Astrocyte (in vitro differentiated cells and primary cell): ENCODE data around the gene AP1M1. TPM values are rescaled to one million over a fixed set of nuclear protein-coding genes. Genes with fewer than 3 reads are reported as not detected.
A peak's percentile ranks its signal among the peaks of the same experiment; 100 is the strongest.

ENCODE experiments used
- DNase-seq: peaks from one replicate; pipeline ENCODE4 v3.0.0-alpha.2; 2010; ENCODE audit warnings: low read depth
- FAIRE-seq: peaks from 2 replicates; lab custom pipeline; 2011; peaks lifted over from hg19 to GRCh38; lab: Jason Lieb, UNC
- H2AFZ ChIP-seq: 2 replicates; pipeline ENCODE4 v1.6.0; 2012; ENCODE audit warnings: low read depth, low read length, inconsistent platforms
- H3K27ac ChIP-seq: 2 replicates; pipeline ENCODE4 v1.5.1; 2011; ENCODE audit warnings: low read depth, low read length, inconsistent platforms
- H3K27me3 ChIP-seq: 2 replicates; pipeline ENCODE4 v1.6.0; 2011; ENCODE audit warnings: low read length, inconsistent platforms; ENCODE audit not compliant: insufficient read depth
- H3K36me3 ChIP-seq: 2 replicates; pipeline ENCODE4 v1.5.1; 2011; ENCODE audit warnings: low read length, inconsistent platforms; ENCODE audit not compliant: insufficient read depth
- H3K4me1 ChIP-seq: 2 replicates; pipeline ENCODE4 v1.5.1; 2011; ENCODE audit warnings: low read length, inconsistent platforms; ENCODE audit not compliant: insufficient read depth
- H3K4me2 ChIP-seq: 2 replicates; pipeline ENCODE4 v1.6.0; 2012; ENCODE audit warnings: low read length, inconsistent platforms
- H3K4me3 ChIP-seq: 2 replicates; pipeline ENCODE4 v1.5.1; 2011; ENCODE audit warnings: low read depth, mild to moderate bottlenecking, low read length, inconsistent platforms; ENCODE audit not compliant: insufficient read depth
- H3K79me2 ChIP-seq: 2 replicates; pipeline ENCODE4 v1.6.0; 2012; ENCODE audit warnings: mild to moderate bottlenecking, low read length, inconsistent platforms; ENCODE audit not compliant: insufficient read depth
- H3K9ac ChIP-seq: 2 replicates; pipeline ENCODE4 v1.6.0; 2012; ENCODE audit warnings: mild to moderate bottlenecking, low read length, inconsistent platforms
- H3K9me3 ChIP-seq: 2 replicates; pipeline ENCODE4 v1.5.1; 2012; ENCODE audit warnings: low read depth, mild to moderate bottlenecking, low read length, inconsistent platforms; ENCODE audit not compliant: insufficient read depth
- H4K20me1 ChIP-seq: 2 replicates; pipeline ENCODE4 v1.6.0; 2012; ENCODE audit warnings: low read length, inconsistent platforms; ENCODE audit not compliant: insufficient read depth
- H3K27ac Mint-ChIP-seq: one replicate; pipeline ENCODE4 v1.8.0; 2021; ENCODE audit warnings: mild to moderate bottlenecking, mixed read lengths; ENCODE audit not compliant: unreplicated experiment
- H3K27me3 Mint-ChIP-seq: one replicate; pipeline ENCODE4 v1.8.0; 2021; ENCODE audit warnings: low read depth, mixed read lengths; ENCODE audit not compliant: unreplicated experiment
- H3K36me3 Mint-ChIP-seq: one replicate; pipeline ENCODE4 v1.8.0; 2021; ENCODE audit warnings: low read depth, mixed read lengths; ENCODE audit not compliant: unreplicated experiment
- H3K4me1 Mint-ChIP-seq: one replicate; pipeline ENCODE4 v1.8.0; 2021; ENCODE audit warnings: low read depth, mixed read lengths; ENCODE audit not compliant: unreplicated experiment
- H3K4me3 Mint-ChIP-seq: one replicate; pipeline ENCODE4 v1.8.0; 2021; ENCODE audit warnings: mild to moderate bottlenecking, moderate library complexity, mixed read lengths; ENCODE audit not compliant: unreplicated experiment
- H3K9me3 Mint-ChIP-seq: one replicate; pipeline ENCODE4 v1.8.0; 2021; ENCODE audit warnings: mild to moderate bottlenecking, mixed read lengths; ENCODE audit not compliant: unreplicated experiment
- EZH2 ChIP-seq: IDR thresholded peaks from 2 replicates; pipeline ENCODE4 v1.6.1; 2012; ENCODE audit warnings: mild to moderate bottlenecking, low read length, inconsistent platforms; ENCODE audit not compliant: insufficient read depth
- total RNA-seq: library from RNA; stranded (reverse); gene quantifications from 2 replicates; pipeline ENCODE4 v1.2.1, GENCODE V29; 2021
- TF ChIP-seq, protein P1 (sequence below): IDR thresholded peaks from 2 replicates; pipeline ENCODE4 v1.5.1; 2011; ENCODE audit warnings: low read depth, mild to moderate bottlenecking, inconsistent platforms, low read length, moderate library complexity; ENCODE audit not compliant: insufficient read depth

AP1M1 gene
- total RNA-seq, 1 donor from 2014 or later, result 87.6 TPM

DNA sequence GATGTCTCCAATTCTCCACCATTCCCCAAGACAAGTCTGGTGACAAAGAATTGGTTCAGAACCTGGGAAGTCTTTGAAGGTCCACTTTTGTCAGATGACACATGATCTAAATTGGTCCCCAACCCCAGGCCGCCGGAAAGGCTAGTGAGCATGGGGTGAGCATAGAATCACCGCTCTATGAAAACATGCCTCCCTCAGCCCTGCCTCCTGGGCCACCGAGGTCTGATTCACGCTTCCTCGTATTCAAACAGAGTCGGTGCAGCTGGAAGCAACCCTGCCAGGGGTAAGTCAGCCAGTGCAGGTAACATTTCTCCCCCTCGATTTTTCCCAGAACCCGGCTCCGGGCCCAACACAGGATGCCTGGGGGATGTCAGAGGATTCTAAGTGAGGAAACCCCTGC, 93.0 kb downstream of the AP1M1 start:
- Mint-ChIP-seq H3K36me3 (no peaks in the 10 kb centered on the region), H3K27ac (no peak overlapping the region), H3K4me1 (peaks cover 2% of the 10 kb centered on the region), H3K27me3 (peaks cover 19% of the 10 kb centered on the region), H3K4me3 (no peak overlapping the region), H3K9me3 (no peaks in the 10 kb centered on the region)
- TF ChIP-seq, protein P1, sequence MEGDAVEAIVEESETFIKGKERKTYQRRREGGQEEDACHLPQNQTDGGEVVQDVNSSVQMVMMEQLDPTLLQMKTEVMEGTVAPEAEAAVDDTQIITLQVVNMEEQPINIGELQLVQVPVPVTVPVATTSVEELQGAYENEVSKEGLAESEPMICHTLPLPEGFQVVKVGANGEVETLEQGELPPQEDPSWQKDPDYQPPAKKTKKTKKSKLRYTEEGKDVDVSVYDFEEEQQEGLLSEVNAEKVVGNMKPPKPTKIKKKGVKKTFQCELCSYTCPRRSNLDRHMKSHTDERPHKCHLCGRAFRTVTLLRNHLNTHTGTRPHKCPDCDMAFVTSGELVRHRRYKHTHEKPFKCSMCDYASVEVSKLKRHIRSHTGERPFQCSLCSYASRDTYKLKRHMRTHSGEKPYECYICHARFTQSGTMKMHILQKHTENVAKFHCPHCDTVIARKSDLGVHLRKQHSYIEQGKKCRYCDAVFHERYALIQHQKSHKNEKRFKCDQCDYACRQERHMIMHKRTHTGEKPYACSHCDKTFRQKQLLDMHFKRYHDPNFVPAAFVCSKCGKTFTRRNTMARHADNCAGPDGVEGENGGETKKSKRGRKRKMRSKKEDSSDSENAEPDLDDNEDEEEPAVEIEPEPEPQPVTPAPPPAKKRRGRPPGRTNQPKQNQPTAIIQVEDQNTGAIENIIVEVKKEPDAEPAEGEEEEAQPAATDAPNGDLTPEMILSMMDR, result no peak
- TF ChIP-seq EZH2, result no peak
- DNase-seq (no peak), FAIRE-seq (no peak)
- Histone ChIP-seq H4K20me1 (no peaks in the 10 kb centered on the region), H3K79me2 (no peaks in the 10 kb centered on the region), H3K9me3 (peaks cover 2% of the 10 kb centered on the region), H3K4me2 (no peak overlapping the region), H3K27ac (no peak overlapping the region), H3K9ac (no peak overlapping the region), H3K27me3 (peaks cover 19% of the 10 kb centered on the region), H3K4me1 (peaks cover 24% of the 10 kb centered on the region), H2AFZ (no peak overlapping the region), H3K4me3 (no peak overlapping the region), H3K36me3 (no peaks in the 10 kb centered on the region)

DNA sequence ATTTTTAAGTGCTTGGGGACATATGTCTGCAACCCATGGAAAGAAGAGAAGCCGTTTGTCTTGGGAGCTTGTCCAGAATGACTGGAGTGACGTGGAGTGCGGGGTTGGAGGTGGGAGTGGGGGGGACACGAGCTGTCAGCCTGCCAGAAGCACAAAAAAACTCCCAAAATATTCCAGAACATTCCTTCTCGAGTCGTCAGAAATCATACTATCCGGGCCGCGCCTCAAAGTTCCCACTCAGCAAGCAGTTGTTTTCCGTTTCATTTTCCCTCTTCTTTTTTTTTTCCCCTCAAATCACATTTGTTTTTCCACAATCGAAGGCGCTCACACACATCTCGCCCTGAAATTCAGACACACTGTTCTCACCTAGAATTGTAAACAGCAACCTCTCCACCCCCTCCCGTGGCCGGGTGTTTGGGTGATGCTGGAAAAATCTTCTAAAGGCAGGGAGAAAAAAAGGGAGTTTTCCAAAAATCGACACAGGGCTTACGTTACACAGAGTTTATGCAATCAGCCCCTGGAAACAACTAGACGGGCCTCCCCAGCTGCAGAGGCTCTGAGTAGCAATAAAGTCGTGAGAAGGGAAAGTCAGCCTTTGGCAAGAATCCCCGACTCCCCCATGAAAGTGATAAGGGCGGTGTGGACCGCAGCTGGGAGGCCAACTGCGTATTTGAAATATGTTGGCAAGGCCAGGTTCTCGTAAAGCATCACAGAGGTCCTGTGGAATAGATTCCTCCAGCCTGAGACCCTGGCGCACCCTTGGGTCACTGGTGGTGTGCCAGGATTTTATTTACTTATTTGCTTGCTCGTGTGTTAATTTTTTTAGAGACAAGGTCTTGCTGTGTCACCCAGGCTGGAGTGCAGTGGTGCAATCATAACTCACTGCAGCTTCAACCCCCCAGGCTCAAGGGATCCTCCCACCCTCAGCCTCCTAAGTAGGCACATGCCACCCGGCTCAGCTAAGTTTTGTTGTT, 95.7 kb downstream of the AP1M1 start:
- FAIRE-seq, result no peak
- Histone ChIP-seq H3K9ac (peak overlapping the region; percentile 85), H3K4me1 (peaks cover 19% of the 10 kb centered on the region), H3K9me3 (peaks cover 2% of the 10 kb centered on the region), H3K27me3 (peaks cover 3% of the 10 kb centered on the region), H3K4me2 (peak overlapping the region; percentile 83), H4K20me1 (no peaks in the 10 kb centered on the region), H3K27ac (peak overlapping the region; percentile 92), H2AFZ (no peak overlapping the region), H3K79me2 (no peaks in the 10 kb centered on the region), H3K4me3 (peak overlapping the region; percentile 34), H3K36me3 (no peaks in the 10 kb centered on the region)
- H3K27ac Mint-ChIP-seq, result no peak overlapping the region
- DNase-seq, result peak; percentile 96
- peaks cover 11% of the 10 kb centered on the region for H3K27me3 Mint-ChIP-seq
- H3K4me1 Mint-ChIP-seq, result peaks cover 2% of the 10 kb centered on the region
- no peak for TF ChIP-seq EZH2
- TF ChIP-seq, protein P1, result no peak
- H3K9me3 Mint-ChIP-seq, result peaks cover 1% of the 10 kb centered on the region
- H3K36me3 Mint-ChIP-seq, result no peaks in the 10 kb centered on the region
- no peak overlapping the region for H3K4me3 Mint-ChIP-seq

DNA sequence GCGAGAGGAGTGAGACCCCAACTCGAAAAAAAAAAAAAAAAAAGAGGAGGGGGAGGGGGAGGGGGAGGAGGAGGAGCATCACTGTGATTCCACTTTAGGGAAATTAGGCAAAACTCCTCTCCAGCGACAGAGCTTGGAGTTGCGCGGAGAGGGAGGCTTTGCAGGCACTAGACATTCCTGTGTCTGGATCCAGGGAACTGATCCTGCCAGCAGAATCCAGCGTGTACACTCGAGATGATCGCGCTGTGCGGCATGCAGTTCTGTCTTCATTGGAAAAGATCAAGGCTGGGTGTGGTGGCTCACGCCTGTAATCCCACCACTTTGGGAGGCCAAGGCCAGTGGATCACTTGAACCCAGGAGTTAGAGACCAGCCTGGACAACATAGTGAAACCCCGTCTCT, 97.3 kb downstream of the AP1M1 start:
- Histone ChIP-seq H3K36me3 (no peaks in the 10 kb centered on the region), H3K4me2 (no peak overlapping the region), H2AFZ (no peak overlapping the region), H3K9ac (no peak overlapping the region), H3K27me3 (no peaks in the 10 kb centered on the region), H3K27ac (no peak overlapping the region), H3K4me1 (peaks cover 19% of the 10 kb centered on the region), H3K4me3 (no peak overlapping the region), H4K20me1 (no peaks in the 10 kb centered on the region), H3K9me3 (no peaks in the 10 kb centered on the region), H3K79me2 (no peaks in the 10 kb centered on the region)
- H3K4me1 Mint-ChIP-seq, result peaks cover 2% of the 10 kb centered on the region
- no peaks in the 10 kb centered on the region for H3K36me3 Mint-ChIP-seq
- no peak overlapping the region for H3K27ac Mint-ChIP-seq
- FAIRE-seq (no peak), DNase-seq (peak; percentile 41)
- peaks cover 2% of the 10 kb centered on the region for H3K9me3 Mint-ChIP-seq
- H3K4me3 Mint-ChIP-seq, result no peak overlapping the region
- TF ChIP-seq, protein P1, result no peak
- no peak for TF ChIP-seq EZH2
- H3K27me3 Mint-ChIP-seq, result peaks cover 11% of the 10 kb centered on the region
